Uterus (tissue), 2 donors: ENCODE measurements around the gene POU3F1.

Experiments used
- CTCF ChIP-seq, 4 experiments: fragments of 200-600 bp in 2 of 4; fragments of 450-650 bp in 2 of 4; sonication (generic) in 2 of 4; IDR thresholded peaks; one replicate each; pipeline ENCODE4 v1.5.1; 2016 to 2019; ENCODE audit warnings: antibody characterized with exemption in 4 of 4, mild to moderate bottlenecking in 2 of 4, moderate library complexity in 1 of 4
- POLR2A ChIP-seq, 2 donors: fragments of 450-650 bp; IDR thresholded peaks; one replicate each; pipeline ENCODE4 v1.6.1; 2016; ENCODE audit warnings: antibody characterized with exemption in 2 of 2, mild to moderate bottlenecking in 1 of 2, moderate library complexity in 1 of 2

- TF ChIP-seq CTCF (IDR thresholded peaks at IDR 0.05) (peak in 1 of 4 experiments; percentile 26), POLR2A (IDR thresholded peaks at IDR 0.05) (peak; percentile 34 to 72)
Observed at GRCh38 chr1:37995751-37996345, 50.7 kb downstream of the POU3F1 start.
